Nephron progenitor cell (in vitro differentiated cells): Measurements from ENCODE around the gene NTM.

Experiments
- DNase-seq: peaks from one replicate; pipeline ENCODE4 v3.0.0; 2021
- H3K27ac Mint-ChIP-seq: 2 replicates; pipeline ENCODE4 v1.8.0; 2021; ENCODE audit warnings: mild to moderate bottlenecking, moderate library complexity, mixed read lengths
- H3K27me3 Mint-ChIP-seq: 2 replicates; pipeline ENCODE4 v1.8.0; 2021; ENCODE audit warnings: mild to moderate bottlenecking, low read depth, mixed read lengths; ENCODE audit not compliant: poor library complexity
- H3K36me3 Mint-ChIP-seq: 2 replicates; pipeline ENCODE4 v1.8.0; 2021; ENCODE audit warnings: low read depth, mixed read lengths
- H3K4me1 Mint-ChIP-seq: 2 replicates; pipeline ENCODE4 v1.8.0; 2021; ENCODE audit warnings: mixed read lengths
- H3K4me3 Mint-ChIP-seq: 2 replicates; pipeline ENCODE4 v1.8.0; 2021; ENCODE audit warnings: mild to moderate bottlenecking, moderate library complexity, mixed read lengths
- H3K9me3 Mint-ChIP-seq: 2 replicates; pipeline ENCODE4 v1.8.0; 2021; ENCODE audit warnings: mild to moderate bottlenecking, moderate library complexity, mixed read lengths
- CTCF ChIP-seq: fragments of 200-600 bp; sonication (generic); IDR thresholded peaks from 2 replicates; pipeline ENCODE4 v1.5.0; 2021; ENCODE audit warnings: antibody characterized with exemption

NTM gene

GRCh38 chr11:131819865-131820264 lies 449.4 kb downstream of the NTM start:
- Mint-ChIP-seq H3K36me3 (no peaks in the 10 kb centered on the region), H3K9me3 (no peaks in the 10 kb centered on the region), H3K27ac (no peak overlapping the region), H3K4me1 (peaks cover 47% of the 10 kb centered on the region), H3K27me3 (peaks cover 6% of the 10 kb centered on the region), H3K4me3 (no peak overlapping the region)
- DNase-seq = no peak
- no peak for TF ChIP-seq CTCF

GRCh38 chr11:131822506-131822905 lies 452.1 kb downstream of the NTM start:
- H3K4me1 Mint-ChIP-seq = peaks cover 29% of the 10 kb centered on the region
- no peak overlapping the region for H3K4me3 Mint-ChIP-seq
- H3K9me3 Mint-ChIP-seq = no peaks in the 10 kb centered on the region
- DNase-seq = no peak
- peaks cover 6% of the 10 kb centered on the region for H3K27me3 Mint-ChIP-seq
- TF ChIP-seq CTCF = no peak
- no peaks in the 10 kb centered on the region for H3K36me3 Mint-ChIP-seq
- no peak overlapping the region for H3K27ac Mint-ChIP-seq

- no peak for DNase-seq
- no peak for TF ChIP-seq CTCF
- Mint-ChIP-seq H3K36me3 (no peaks in the 10 kb centered on the region), H3K4me3 (no peak overlapping the region), H3K27ac (no peak overlapping the region), H3K4me1 (peaks cover 21% of the 10 kb centered on the region), H3K27me3 (peaks cover 6% of the 10 kb centered on the region), H3K9me3 (no peaks in the 10 kb centered on the region)
Observed at GRCh38 chr11:131823772-131824171, 453.4 kb downstream of the NTM start.

- H3K9me3 Mint-ChIP-seq = no peaks in the 10 kb centered on the region
- H3K4me3 Mint-ChIP-seq = no peak overlapping the region
- no peak for TF ChIP-seq CTCF
- H3K27me3 Mint-ChIP-seq = peaks cover 4% of the 10 kb centered on the region
- no peak overlapping the region for H3K27ac Mint-ChIP-seq
- no peak for DNase-seq
- H3K4me1 Mint-ChIP-seq = peaks cover 21% of the 10 kb centered on the region
- no peaks in the 10 kb centered on the region for H3K36me3 Mint-ChIP-seq
Observed at GRCh38 chr11:131824771-131825170, 454.4 kb downstream of the NTM start.

- DNase-seq = no peak
- H3K27ac Mint-ChIP-seq = no peak overlapping the region
- H3K9me3 Mint-ChIP-seq = no peaks in the 10 kb centered on the region
- peaks cover 9% of the 10 kb centered on the region for H3K4me1 Mint-ChIP-seq
- TF ChIP-seq CTCF = no peak
- no peaks in the 10 kb centered on the region for H3K27me3 Mint-ChIP-seq
- no peak overlapping the region for H3K4me3 Mint-ChIP-seq
- no peaks in the 10 kb centered on the region for H3K36me3 Mint-ChIP-seq
Observed at GRCh38 chr11:131827430-131827829, 457.0 kb downstream of the NTM start.

- no peak for DNase-seq
- Mint-ChIP-seq H3K9me3 (no peaks in the 10 kb centered on the region), H3K36me3 (no peaks in the 10 kb centered on the region), H3K27ac (no peak overlapping the region), H3K4me3 (no peak overlapping the region), H3K4me1 (no peaks in the 10 kb centered on the region), H3K27me3 (no peaks in the 10 kb centered on the region)
- no peak for TF ChIP-seq CTCF
Observed at GRCh38 chr11:131829725-131830124, 459.3 kb downstream of the NTM start.
